ENCODE data around the gene TGOLN2.
"Not testable (repeated sequence)": the region's sequence is repeated elsewhere in the genome, so short reads cannot be mapped to it uniquely, and the experiment has no call there.

Gene TGOLN2

DNA sequence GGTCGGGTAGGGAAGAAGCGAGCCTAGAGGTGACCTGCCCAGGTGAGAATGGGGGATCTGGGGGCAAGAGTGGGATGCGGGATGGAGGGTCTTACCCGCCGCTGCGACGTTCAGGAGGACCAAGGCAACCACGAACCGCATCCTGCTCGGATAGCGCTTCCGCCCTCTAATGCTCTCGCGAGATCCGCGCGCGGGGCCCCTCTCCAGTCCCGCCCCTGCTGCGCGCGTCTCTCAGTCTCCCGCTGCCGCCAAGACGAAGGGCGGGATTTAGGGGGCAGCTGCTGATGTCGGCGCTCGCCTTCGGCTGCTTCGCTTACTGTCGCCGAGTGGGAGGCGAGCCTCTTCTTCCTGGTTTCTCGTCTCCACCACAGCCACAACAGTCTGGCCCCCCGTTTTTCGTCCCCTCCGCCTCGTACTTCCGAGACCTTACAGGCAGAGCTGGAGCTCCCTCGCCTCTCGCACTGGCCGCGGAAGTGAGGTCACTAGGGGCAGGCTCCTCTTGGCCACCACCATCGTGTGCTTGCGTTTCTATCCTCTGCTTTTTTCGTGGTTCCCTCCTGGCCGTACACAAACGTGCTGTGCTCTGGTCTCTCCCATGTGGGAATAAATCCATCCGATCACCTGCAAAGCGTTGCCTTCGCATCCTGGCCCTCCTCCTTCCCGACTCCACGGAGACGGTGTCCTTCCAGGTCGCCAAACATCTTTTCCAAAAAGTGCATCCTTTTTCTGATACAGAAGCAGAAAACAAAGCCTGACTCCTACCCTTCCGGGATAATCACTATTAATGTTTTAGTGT lies at the start of gene TGOLN2:
TGOLN2 (minus strand) TSS at position 168 of the 796 bp plus-strand sequence; CDS start at position 141, 27 bp downstream.
- DNase-seq, result peak; percentile 93

DNA sequence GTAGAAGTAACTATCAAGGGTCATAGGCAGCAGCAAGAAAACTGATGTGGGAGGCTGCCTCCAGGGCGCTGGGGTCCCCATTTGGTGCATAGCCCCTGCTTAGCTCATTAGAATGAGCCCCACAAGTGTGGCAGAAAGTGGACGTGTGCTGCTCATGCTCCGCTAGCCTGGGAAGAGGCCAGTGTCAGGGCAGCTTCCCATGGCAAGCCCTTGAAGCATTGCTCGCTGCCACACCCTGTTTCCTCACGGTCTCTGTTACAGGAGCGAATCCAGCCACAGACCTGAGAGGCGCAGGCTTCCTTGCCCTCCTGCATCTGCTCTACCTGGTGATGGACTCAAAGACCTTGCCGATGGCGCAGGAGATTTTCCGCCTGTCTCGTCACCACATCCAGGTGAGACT lies 49.3 kb upstream of the TGOLN2 start:
- DNase-seq, result no peak

DNA sequence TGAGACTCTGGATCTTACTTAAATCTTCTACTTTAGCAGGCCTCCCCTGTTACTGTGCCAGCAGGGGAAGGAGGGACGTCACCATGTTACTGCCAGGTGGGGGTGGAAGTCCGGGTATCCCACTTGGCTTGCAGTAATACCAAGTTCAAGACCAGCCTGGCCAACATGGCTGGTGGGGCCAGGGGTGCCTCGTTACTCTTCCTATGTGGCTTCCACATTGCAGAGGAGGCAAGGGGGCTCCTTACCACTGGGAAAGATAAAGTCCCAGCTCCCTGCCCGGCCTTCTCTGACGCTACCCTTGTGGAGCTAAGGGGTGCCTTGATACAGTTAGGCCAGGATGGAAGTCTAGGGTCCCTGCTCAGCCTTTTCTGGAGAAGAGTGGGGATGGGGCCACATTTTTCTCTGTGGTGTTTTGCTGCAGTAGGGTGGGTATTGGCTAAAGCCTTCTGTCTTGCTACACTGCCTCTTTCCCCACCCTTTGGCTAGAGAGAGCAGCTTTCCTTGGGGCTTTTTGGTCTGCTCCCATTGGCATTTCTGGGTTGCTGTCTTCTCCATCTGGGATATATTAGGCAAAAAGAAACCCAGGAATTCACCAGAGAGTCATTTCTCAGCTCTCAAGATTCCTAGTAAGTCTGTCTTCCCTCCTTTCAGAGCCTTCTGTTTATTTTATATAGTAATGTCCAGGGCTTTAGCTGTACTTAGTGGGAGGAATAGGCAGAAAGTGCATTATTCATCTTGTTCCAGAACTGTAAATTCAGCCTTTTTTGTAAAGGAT lies 48.7 kb upstream of the TGOLN2 start:
- DNase-seq, result no peak

DNA sequence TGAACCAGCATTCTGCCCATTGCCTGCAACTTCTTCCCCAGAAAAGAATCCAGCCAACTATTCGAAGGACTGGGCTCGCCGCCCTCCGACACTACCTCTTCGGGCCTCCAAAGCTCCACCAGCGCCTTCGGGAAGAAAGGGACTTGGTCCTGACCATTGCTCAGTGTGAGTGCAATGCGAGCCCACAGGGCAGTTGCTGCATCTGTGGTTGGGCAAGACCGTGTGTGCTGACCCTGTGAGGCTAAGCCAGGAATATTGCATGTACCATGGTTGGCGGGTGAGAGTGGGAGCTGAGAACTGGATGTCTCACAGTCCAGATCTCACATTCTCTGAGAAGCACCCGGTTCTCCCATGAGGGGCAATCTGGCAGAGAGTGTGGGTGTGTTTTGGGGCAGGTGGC lies 43.3 kb upstream of the TGOLN2 start:
- no peak for DNase-seq

DNA sequence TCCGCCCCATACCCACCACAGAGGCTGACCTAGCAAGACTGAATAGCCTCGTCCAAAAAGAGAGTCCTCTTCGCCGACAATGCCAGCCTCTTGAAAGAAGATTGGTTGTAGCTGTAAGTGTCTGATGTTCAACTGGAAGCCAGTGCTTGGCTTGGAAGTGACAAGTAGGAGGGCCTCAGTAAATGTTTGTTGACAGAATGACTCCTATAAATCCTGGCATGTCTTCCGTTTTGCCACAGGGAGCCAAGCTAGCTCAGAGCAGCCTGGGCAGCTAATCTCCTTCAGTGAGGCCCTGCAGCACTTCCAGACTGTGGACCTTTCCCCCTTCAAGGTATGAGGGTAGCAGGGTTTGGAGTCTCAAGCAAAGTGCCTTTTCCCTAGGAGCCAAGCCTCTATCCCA lies 41.7 kb upstream of the TGOLN2 start:
- DNase-seq, result no peak

DNA sequence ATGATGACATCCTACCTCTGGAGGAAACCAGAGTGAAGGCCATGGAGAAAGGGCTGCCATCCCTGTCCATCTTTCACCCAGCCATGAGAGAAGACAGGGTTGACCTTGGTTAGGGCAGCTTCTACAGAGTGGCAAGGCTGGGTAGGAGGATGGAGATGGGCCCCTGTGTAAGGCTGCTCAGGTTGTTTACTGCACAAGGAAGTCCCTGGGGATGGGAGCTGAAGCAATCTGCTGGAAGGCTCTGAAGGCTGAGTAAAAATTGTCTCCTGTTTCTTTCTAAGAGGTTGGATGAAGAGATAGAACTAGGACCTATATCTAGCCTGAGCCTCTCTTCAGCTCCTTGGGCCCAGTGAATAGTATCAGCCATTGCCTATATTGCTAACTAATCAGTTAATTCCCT lies 41.1 kb upstream of the TGOLN2 start:
- DNase-seq, result no peak

DNA sequence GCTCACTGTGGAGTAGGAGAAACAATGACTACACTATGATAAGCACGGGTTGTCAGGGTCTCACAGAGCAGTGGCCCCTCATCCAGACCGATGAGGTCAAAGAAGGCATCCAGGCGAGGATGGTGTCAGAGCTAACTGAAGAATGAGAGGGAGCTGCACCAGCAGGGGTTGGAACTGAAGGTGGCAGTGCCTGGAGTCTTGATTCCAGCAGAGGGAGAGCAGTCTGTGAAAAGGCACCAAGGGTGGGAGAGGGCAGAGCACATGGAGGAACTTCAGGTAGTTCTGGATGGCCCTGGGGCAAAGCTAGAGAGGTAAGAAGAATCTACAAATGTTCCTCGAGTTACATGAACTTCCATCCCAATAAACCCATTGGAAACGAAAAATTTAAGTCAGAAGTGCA lies 39.4 kb upstream of the TGOLN2 start:
- no peak for DNase-seq

DNA sequence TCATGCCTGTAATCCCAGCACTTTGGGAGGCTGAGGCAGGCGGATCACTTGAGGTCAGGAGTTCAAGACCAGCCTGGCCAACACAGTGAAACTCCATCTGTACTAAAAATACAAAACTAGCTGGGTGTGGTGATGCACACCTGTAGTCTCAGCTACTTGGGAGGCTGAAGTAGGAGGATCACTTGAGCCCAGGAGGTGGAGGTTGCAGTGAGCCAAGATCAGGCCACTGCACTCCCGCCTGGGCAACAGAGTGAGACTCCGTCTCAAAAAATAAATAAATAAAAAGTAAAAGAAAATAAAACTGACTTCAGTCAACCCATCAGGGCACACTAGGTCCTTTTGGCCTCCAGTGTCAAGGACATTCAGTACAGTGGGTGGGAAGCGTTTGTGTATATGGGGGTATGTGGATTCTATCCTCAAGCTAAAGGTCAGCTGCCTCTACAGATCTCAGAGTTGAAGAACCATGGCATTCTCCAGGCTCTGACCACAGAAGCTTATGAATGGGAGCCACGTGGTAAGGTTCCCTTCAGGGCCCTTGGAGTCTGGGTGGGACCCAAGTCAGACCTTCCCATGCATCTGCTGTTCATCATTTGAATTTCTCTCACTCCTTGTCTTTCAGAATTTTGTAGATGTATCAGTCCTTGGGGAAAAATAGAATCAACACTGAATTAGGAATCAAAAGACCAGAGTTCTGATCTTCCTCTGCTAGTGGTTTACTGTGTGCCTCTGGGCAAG lies 35.0 kb upstream of the TGOLN2 start:
- not testable (repeated sequence) for DNase-seq

DNA sequence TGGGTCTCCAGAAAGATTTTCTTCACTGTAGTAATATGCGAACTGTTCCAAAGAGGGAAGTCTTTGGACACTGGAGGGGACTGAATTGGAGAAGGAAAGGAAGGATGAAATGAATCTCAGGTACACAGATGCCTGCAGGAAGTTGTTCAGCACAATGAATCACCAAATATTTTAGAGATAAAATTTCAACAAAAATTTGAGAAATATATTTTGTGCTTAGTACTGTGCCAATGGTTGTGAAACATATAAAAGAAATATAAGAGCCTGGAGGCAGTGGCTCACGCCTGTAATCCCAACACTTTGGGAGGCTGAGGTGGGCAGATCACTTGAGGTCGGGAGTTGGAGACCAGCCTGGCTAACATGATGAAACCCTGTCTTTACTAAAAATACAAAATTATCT lies 29.9 kb upstream of the TGOLN2 start:
- DNase-seq, result no peak

DNA sequence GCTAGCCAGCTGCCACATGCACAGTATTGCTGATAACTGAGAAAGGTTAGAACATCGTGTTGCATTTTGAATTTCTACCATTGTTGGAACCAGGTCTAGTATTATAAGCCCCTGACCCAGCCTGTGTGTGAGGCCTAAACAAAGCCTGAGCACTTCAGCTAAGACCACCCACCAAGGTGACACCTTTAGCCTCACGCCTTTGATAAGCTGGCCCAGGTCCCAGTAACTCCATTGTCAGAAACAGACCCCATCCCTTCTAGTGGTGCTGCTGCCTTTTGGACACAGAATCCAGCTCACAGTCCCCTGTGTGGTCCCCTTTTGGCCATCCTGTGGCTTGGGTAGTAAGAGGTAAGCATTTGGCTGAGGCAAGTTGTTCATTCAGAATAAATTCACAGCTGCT lies 28.4 kb upstream of the TGOLN2 start:
- no peak for DNase-seq

DNA sequence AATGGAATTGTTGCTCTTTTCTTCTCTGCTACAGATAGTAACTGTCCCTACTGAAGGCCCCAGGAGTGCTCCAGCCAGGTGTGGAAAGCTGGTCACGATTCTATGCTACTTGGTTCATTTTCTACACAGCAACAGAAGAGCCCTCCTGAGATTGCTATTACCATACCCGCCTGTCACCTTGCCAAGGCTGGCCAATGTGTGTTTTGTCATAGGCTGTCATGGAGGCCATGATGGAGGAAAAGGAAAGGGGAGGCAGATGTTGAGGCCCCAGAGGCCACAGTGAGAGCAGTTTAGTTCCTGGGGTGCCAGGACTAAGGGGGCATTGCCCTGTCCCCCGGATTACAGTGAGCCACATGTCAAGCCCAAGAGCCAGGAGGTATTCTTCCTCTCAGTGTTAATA lies 27.7 kb upstream of the TGOLN2 start:
- no peak for DNase-seq

DNA sequence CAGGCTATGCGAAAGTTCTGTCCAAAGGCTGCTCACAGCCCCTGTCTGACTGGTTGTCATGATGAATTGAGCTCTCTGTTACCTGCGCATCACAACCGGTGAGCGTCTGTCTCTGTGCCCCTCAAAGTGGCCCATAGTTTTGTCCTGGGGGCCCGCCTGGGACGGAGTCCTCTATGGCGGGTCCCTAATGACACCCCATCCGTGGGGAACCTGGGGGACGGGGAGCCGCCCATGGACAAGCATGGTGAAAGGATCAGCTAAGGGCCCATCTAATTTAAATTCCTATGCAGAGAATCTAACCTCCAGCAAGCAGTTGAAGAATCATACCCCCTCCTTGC lies 27.3 kb upstream of the TGOLN2 start:
- DNase-seq, result no peak

DNA sequence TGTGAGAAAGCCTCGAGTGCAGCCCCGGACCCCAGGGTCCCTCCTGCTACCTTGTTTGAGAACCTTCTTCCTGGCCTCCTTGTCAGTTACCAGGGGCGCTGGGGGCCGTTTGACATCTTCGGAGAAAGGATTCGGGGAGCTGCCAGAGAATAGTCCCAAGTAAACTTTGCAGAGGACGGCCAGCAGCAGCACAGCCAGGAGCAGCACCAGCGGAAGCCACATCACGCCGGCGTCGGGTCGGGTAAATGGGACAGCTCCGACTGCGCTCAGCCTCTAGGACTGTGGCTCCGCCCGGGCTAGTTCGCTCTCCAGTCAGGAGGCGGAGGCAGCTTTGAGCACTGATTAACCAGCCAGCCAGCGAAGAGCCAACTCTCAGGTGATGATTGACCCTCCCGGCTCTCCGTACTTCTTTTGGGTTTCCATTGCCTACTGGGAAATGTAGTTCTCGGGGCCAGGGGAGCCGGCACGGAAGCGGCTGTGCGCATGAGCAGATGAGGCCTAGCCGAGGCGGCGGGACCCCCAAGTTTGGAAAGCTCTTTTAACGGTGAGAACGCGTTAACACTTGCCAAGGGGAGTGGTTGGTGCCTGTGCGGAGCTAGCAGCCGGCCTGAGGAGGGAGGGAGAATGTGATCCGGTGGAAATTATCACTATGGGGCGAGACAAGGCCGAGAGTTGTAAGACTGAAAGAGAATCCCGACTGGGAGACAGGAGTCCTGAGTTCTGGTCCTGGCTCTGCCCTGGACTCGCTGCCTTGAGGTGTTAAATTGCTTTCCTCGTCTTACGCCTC lies 26.7 kb upstream of the TGOLN2 start, which contains the start of the genes ELMOD3 and RETSAT:
ELMOD3 (plus strand) TSS at position 484 of the 787 bp plus-strand sequence. CDS start 2,430 bp downstream, outside the sequence.
RETSAT (minus strand) TSS at position 243 of the 787 bp plus-strand sequence; CDS start at position 222, 21 bp downstream.
- DNase-seq, result peak; percentile 99

DNA sequence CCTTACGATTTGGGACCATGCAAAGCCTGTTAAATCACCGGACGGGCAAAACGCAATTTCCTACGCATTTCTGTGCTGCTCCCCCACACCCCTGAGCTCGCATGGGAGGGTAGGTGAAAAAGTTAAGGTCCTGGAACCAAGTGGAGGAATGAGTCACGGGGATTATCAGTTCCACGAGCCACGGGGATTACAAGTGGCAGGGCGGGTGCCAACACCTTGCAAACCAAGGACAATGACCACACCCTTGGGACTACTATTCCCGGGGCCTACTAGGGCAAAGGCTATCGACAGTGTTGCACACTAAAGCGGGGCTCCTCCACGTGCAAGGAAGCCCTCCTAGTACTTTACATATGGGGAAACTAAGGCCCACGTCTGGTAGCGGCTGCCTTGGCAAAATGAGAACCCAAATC lies 26.1 kb upstream of the TGOLN2 start:
- DNase-seq, result peak; percentile 12

DNA sequence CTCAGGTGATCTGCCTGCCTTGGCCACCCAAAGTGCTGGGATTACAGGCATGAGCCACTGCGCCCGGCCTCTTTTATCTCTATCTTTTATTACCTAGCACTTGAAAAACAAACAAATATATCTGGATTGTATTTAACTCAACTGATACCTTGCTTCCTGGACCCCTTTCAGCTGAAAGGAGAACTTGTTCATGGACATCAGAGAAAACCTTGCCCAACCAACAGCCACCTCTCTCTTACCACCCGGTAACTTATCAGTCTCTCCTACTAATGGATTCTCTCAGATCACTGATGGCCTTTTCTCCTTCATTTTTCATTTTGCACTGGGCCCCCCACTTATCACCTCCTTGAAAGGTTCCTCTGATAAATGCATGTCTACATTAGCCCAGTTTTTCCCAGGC lies 19.8 kb upstream of the TGOLN2 start:
- no peak for DNase-seq

DNA sequence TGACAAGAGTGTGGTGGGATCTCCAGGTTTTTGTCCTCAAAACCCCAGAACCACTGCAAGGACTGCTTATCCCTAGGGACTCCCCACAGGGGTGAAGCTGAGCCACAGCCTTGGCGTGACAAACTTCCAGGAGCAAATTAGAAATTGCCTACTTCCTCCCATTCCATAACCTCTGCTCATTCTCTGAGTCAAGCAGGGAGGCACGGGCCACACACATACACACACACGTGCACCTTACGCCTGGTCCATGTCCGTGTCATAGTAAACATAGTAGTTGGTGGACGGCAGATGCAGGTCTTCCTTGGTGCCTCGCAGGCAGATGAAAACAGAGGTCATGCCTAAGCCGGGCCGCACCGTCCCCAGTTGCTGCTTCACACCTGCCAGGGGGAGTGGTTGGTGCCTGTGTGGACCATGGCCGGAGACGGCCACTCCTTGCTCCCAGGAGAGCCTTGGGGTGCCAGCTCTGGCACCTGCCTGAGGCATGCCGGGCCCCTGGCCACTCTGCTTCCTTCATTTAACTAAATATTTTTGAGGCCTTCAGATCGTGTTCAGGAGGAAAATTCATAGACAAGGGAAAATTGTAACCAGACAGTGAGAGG lies 16.7 kb upstream of the TGOLN2 start:
- DNase-seq, result no peak

DNA sequence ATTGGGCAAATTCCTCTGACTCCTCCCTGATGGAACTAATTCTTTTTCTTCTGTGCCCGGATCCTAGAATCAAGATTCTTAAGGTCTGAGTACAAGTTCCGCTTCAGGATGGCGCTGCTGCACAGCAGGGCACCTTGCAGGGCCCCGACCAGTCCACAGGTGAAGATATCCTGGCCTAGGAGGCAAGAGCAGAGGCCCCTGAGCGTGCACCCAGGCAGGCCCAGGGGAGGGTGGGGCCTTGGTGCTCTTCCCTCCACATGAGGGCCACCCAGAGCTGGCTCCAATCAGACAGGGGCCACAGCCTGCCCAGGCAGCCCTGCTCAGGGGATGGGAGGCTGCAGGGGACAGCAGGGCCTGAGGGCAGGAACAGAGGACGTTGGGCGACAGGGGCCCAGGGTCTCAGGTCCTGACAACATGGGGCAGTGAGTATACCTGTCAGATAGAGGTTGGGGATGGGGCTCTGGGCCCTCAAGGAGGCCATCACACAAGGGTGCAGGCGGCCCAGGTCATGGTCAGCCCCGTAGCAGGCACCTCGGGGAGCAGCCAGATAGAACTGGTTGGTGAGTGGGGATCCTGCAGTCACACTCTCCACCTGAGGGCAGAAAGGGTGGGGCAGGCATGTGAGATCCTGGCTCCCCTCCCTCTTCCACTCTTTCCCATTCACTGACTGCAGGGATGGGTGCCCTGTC lies 15.6 kb upstream of the TGOLN2 start:
- not testable (repeated sequence) for DNase-seq

DNA sequence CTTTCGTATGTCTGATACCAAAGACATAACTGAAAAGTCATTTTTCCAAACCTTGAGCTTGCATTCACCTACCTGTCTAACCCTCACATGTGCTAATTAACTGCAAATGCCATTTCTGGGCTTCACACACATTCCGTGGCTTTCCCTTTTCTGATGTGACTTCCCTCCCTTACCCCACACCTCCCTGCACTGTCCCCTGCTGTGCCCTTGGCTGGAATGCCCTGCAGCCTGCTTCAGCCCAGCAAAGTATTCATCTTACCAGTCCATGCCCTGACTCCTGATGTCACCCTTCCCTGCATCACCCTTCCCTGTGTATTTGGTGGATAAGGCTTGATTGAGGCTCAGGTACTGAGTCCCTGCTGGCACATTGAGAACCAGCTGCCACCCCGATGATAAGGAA lies 14.4 kb upstream of the TGOLN2 start:
- no peak for DNase-seq

DNA sequence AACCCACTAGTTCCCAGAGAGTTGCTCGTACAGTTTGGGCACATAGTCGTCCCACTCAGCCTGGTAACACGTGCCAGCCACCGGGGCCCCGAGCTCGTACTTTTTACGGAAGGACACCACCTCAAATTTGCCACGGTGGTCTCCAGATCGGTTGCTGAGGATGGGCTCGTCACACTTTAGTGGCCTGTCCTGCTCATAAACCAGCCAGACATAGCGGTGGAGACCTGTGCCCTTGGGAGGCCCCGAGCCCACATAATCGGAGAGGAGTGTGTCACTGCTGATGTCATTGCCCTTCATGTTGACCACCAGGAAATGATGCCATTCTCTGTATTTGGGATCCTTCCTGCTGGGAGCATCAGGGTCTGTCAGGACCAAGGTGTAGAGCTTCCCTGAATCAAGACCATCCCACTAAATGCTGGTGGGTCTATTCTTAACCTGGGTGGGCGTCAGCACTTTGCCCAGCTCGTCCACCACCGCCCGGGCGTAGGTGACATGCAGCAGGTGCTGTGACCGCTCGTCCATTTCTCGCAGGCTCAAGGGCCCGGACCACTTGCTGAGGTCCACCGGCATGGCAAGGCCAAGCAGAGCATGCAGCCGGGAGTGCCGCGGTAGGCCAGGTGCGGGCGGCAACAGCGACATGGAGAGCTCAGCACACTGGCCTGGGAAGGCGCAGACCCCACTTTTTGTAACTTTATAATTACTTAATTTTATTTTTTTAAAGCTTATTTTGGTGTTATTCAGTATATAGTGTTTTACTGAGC lies 13.7 kb upstream of the TGOLN2 start:
- DNase-seq, result no peak

DNA sequence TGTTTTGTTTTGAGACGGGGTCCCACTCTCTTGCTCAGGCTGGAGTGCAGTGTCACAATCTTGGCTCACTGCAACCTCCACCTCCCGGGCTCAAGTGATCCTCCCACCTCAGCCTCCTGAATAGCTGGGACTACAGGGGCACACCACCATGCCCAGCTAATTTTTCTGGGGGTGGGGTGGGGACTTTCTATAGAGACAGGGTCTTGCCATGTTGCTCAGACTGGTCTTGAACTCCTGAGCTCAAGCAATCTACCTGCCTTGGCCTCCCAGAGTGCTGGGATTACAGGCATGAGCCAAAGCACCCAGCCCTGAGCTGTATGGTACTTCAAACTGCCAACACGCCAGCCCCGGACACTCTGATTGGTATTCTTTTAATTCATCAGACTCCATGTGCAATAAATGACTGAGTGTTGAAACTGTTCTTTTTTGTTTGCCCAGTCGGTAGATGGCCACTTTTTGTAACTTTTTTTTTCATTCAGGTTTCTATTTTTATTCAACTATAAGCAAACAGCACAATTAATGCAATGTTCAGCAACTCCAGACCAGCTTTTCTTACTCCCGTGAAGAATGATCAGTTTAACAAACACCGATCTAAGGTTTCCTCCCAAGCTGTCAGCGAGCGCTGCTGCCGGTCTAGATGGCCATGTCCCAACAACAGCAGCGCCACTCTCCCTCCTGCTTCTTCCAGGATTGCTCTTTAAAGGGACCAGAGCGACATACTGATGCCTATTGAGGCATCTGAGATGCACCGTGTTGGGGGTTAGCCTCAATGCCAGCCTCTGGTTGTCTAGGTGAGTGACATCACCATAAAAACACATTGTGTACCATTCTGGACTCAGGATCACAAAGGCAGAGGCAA lies 12.5 kb upstream of the TGOLN2 start:
- no peak for DNase-seq
